ENCODE measurements around the gene PRPSAP2.
"Not testable (repeated sequence)": the region's sequence is repeated elsewhere in the genome, so short reads cannot be mapped to it uniquely, and the experiment has no call there.

PRPSAP2 gene

DNA sequence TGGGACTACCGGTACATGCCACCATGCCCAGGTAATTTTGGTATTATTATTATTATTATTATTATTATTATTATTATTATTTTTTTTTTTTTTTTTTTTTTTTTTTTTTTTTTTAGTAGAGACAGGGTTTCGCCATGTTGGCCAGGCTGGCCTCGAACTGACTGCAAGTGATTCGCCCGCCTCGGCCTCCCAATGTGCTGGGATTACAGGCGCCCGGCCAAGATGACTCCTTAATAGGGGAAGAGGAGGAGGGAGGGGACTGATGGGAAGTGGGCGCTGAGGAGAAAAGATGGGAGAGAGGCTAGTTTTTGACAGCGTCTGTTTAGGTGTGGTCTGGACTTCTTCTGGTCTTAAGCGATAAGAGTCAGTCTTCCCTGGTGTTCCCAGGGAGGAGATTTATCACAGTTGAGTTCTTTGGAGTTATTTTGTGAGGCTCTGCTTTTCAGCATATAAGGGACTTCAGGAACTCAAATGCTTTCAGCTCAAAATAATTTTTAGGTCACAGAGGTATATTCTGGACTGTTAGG, 59.6 kb downstream of the PRPSAP2 start:
- TF ChIP-seq, protein P1, sequence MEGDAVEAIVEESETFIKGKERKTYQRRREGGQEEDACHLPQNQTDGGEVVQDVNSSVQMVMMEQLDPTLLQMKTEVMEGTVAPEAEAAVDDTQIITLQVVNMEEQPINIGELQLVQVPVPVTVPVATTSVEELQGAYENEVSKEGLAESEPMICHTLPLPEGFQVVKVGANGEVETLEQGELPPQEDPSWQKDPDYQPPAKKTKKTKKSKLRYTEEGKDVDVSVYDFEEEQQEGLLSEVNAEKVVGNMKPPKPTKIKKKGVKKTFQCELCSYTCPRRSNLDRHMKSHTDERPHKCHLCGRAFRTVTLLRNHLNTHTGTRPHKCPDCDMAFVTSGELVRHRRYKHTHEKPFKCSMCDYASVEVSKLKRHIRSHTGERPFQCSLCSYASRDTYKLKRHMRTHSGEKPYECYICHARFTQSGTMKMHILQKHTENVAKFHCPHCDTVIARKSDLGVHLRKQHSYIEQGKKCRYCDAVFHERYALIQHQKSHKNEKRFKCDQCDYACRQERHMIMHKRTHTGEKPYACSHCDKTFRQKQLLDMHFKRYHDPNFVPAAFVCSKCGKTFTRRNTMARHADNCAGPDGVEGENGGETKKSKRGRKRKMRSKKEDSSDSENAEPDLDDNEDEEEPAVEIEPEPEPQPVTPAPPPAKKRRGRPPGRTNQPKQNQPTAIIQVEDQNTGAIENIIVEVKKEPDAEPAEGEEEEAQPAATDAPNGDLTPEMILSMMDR (IDR thresholded peaks at IDR 0.05; ENCODE audit: control insufficient read depth, extremely low read depth, insufficient read depth), result no peak
- no peak for DNase-seq (ENCODE audit: low read depth)
- no peak overlapping the region for H3K4me3 ChIP-seq (ENCODE audit: low read depth, low read length)

DNA sequence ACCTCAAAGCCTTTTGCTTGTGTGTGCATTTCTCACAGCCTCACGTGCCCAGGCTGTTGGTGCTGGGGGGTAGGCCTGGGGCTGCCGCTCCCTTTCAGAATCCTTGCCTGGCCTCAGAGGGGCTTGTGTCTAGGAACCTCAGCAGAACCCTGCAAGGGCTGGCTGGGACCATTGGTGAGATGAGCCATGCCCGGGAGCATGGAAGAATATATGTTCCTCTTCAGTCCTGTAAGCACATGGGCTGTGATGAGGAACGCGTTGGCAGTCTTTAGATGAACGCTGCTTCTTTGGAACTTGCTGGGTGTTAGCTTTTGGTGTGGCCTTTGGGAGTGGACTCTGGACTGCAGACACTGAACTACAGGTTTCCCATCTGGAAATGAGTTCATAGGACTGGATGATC, 62.0 kb downstream of the PRPSAP2 start:
- TF ChIP-seq, protein P1 (IDR thresholded peaks at IDR 0.05; ENCODE audit: control insufficient read depth, extremely low read depth, insufficient read depth), result no peak
- DNase-seq (ENCODE audit: low read depth), result no peak
- no peak overlapping the region for H3K4me3 ChIP-seq (ENCODE audit: low read depth, low read length)

DNA sequence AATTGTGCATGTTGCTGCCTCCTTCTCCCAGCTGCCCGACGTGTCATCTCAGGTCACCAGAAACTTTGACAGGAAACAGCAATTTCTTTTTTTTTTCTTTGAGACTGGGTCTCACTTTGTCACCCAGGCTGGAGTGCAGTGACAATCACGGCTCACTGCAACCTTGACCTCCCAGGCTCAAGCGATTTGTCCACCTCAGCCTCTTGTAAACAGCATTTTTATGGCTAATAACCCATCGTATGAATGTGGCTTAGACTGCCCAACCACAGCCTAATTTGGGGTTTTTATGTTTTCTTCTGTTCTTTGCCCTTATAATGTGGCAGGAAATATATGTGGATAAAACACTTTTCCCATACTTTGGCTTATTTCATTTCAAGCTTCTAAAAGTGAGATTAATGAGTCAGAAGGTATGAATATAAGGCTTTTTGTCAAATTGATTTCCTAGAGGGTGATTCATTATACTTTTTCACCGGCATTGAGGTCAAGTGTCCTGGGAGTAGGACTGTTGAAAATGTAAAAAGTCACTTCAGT, 63.0 kb downstream of the PRPSAP2 start:
- TF ChIP-seq, protein P1 (IDR thresholded peaks at IDR 0.05; ENCODE audit: control insufficient read depth, extremely low read depth, insufficient read depth), result no peak
- no peak overlapping the region for H3K4me3 ChIP-seq (ENCODE audit: low read depth, low read length)

DNA sequence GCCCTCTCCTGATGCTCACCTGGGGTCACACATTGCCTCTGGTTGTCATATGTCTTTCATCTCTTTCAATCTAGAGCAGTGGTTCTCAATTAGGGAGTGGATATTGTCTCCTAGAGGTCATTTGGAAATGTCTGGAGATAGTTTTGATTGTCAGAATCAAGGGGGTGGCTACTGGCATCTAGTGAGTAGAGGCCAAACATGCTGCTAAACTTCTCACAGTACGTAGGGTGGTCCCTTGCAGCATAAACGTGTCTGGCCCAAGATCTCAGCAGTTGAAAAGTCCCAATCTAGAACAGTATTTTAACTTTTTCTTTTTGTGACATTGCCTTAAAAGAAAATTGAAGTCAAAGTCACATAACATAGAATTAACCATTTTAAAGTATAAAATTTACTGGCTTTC, 63.6 kb downstream of the PRPSAP2 start:
- no peak for DNase-seq (ENCODE audit: low read depth)
- TF ChIP-seq, protein P1 (IDR thresholded peaks at IDR 0.05; ENCODE audit: control insufficient read depth, extremely low read depth, insufficient read depth), result no peak
- no peak overlapping the region for H3K4me3 ChIP-seq (ENCODE audit: low read depth, low read length)

More for the DNA sequence above, 63.0 kb downstream of the PRPSAP2 start:
- DNase-seq (ENCODE audit: low read depth), result no peak

DNA sequence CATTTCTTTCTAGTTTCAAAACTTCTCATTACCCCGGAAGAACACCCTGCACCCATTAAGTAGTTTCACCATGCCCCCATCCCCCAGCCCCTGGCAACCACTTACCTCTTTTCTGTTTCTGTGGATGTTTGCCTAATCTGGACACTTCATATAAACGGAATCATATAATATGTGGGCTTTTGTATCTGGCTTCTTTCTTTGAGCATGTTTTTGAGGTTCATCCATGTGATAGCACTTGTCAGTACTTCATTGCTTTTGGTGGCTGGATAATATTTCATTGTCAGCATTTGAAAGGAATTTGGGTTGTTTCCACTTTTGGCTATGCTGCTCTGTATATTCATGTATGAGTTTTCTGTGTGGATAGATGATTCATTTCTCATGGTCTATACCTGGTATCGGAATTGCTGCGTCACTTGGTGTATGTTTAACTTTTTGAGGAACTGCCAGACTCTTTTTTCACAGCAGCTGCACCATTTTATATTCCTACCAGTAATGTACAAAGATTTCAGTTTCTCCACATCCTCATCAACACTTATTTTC, 64.1 kb downstream of the PRPSAP2 start:
- TF ChIP-seq, protein P1 (IDR thresholded peaks at IDR 0.05; ENCODE audit: control insufficient read depth, extremely low read depth, insufficient read depth), result no peak
- no peak overlapping the region for H3K4me3 ChIP-seq (ENCODE audit: low read depth, low read length)
- DNase-seq (ENCODE audit: low read depth), result no peak

DNA sequence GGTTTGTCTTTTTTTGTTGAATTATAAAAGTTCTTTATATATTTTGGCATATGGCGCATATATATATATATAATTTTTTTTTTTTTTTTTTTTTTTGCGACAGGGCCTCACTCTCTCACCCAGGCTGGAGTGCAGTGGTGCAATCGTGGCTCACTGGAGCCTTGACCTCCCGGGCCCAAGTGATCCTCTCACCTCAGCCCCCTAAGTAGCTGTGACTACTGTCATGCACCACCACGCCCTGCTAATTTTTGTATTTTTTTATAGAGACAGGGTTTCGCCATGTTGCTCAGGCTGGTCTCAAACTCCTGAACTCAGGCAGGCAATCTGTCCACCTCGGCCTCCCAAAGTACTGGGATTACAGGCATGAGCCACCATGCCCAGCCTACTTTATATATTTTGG, 64.7 kb downstream of the PRPSAP2 start:
- not testable (repeated sequence) for H3K4me3 ChIP-seq (ENCODE audit: low read depth, low read length); DNase-seq (ENCODE audit: low read depth)

DNA sequence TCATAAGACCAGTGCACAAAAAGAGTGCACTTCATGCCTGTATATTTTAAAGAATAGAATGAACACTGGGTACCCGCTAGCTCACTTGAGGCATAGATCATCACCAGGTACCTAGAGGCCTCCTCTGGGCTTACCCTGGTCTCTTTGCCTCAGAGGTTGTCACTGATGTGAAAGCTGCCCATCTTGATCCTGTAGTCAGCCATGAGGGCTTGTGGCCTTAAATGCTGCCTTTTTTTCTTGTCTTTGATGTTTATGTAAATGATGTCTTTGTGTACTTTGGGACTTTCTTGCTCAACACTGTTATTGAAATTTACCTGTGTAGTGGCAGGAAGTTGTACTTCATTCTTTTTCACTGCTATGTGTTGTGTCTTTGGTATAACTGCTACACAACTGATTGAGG, 67.3 kb downstream of the PRPSAP2 start:
- no peak overlapping the region for H3K4me3 ChIP-seq (ENCODE audit: low read depth, low read length)
- no peak for DNase-seq (ENCODE audit: low read depth)
- TF ChIP-seq, protein P1 (IDR thresholded peaks at IDR 0.05; ENCODE audit: control insufficient read depth, extremely low read depth, insufficient read depth), result no peak
